GM12878 (cell line): ENCODE data around the gene PLA2G6. TPM values are rescaled to one million over a fixed set of nuclear protein-coding genes. Genes with fewer than 3 reads are reported as not detected.

ENCODE experiments used
- CBFB ChIP-seq: IDR thresholded peaks from 2 replicates; pipeline ENCODE4 v1.6.1; 2016; ENCODE audit warnings: antibody characterized with exemption, low read depth
- E2F4 ChIP-seq: IDR thresholded peaks from 2 replicates; pipeline ENCODE4 v1.6.1; 2012; ENCODE audit warnings: low read depth, low read length, improper control_type of control experiment
- E2F8 ChIP-seq: fragments of 450-650 bp; IDR thresholded peaks from 2 replicates; pipeline ENCODE4 v1.6.1; 2018; ENCODE audit warnings: mild to moderate bottlenecking, low read depth, moderate library complexity; ENCODE audit not compliant: partially characterized antibody
- FOS ChIP-seq: IDR thresholded peaks from 3 replicates; pipeline ENCODE4 v1.6.1; 2011; ENCODE audit warnings: borderline replicate concordance; ENCODE audit not compliant: insufficient read length; ENCODE audit errors: extremely low read depth
- HDAC2 ChIP-seq: fragments of 200-600 bp; sonication (generic); IDR thresholded peaks from 2 replicates; pipeline ENCODE4 v1.6.1; 2017
- MAX ChIP-seq: IDR thresholded peaks from 2 replicates; pipeline ENCODE4 v1.6.1; 2012; ENCODE audit warnings: low read depth, low read length, improper control_type of control experiment
- NFYB ChIP-seq: IDR thresholded peaks from 2 replicates; pipeline ENCODE4 v1.6.1; 2011; ENCODE audit warnings: low read depth, mild to moderate bottlenecking, low read length, improper control_type of control experiment, moderate library complexity; ENCODE audit not compliant: insufficient read depth
- NR2F1 ChIP-seq: fragments of 450-650 bp; conservative IDR thresholded peaks from 2 replicates; pipeline ENCODE4 v1.6.1; 2017; ENCODE audit warnings: mild to moderate bottlenecking
- SIX5 ChIP-seq: IDR thresholded peaks from 2 replicates; pipeline ENCODE4 v1.6.1; 2011; ENCODE audit warnings: mild to moderate bottlenecking, low read depth, low read length, moderate library complexity; ENCODE audit not compliant: severe bottlenecking
- USF2 ChIP-seq: IDR thresholded peaks from 2 replicates; pipeline ENCODE4 v1.6.1; 2011; ENCODE audit warnings: low read depth, low read length, improper control_type of control experiment, borderline replicate concordance
- polyA plus RNA-seq, 11 experiments: library from polyadenylated mRNA; depleted of rRNA in 4 of 11; unstranded in 6 of 11; stranded (reverse) in 5 of 11; fragments of >200 nt; fragmentation: Nextera tagmentation in 4 of 11; fragmentation: Illumina TruSeq in 1 of 11; extraction: Ambion mirVana in 4 of 11; extraction: Trizol in 1 of 11; gene quantifications; 1 replicate in 1 of 11; 2 replicates in 10 of 11; pipeline versions ENCODE4 v1.2.1 to v1.2.3, GENCODE V29; 2011 to 2016; ENCODE audit warnings: inconsistent platforms in 2 of 11, missing spikeins in 2 of 11, low read depth in 1 of 11
- total RNA-seq, 4 experiments: library from RNA; depleted of rRNA in 3 of 4; stranded (reverse); fragments of >200 nt in 3 of 4; fragmentation: Illumina TruSeq in 1 of 4; extraction: Trizol in 1 of 4; gene quantifications; 2 replicates each; pipeline versions ENCODE4 v1.2.1 to v1.2.3, GENCODE V29; 2013 to 2021
- TF ChIP-seq, protein P1 (sequence below): fragments of 450-650 bp; IDR thresholded peaks from 2 replicates; pipeline ENCODE4 v1.6.1; 2018; ENCODE audit warnings: borderline replicate concordance, mild to moderate bottlenecking; ENCODE audit not compliant: partially characterized antibody

Gene PLA2G6
- total and polyA plus RNA-seq, 10 of the 15 experiments (the other 5 are each of a cell fraction or from before 2014, with no cell fraction given): 0.15 to 42.2 (median 15.8) TPM

DNA sequence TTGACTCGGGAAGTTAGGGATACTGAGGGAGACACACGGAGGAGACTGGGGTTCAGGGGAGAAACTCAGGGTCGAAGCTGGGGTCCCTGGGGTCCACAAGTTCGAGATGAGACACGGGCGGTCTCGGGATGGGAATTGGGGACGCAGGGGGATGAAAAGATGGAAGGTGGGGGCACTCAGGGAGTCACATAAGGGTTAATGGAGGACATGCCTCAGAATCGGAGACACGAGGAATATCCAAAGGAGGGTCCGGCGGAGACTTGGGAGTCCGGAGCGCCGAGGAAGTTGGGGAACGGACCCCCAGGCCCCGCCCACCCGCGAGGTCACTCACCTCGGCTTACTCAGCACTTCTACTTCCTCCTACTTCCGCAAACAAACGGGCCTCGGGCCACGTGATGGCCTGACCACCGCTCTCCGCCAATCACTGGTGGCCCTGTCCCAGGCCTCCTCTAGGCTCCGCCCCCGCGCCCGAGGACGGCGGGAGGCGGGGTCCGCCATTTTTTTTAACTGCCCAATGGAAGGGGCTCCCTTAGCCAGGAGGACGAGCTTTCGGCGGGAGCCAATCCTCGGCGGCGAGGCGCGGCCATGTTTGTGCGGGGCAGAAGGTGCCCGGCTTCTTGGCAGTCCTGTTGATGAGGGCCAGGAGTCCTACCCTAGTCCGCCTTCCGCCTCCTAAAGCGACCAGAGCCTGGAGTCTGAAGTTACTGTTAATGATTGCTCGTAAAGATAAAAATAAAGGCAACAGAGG is at the start of gene PLA2G6 (continued):
- TF ChIP-seq E2F8 (no peak), CBFB (0 out of 2 replicates have a peak, but pooled peaks have one; percentile 17), NR2F1 (peak; percentile 86), E2F4 (0 out of 2 replicates have a peak, but pooled peaks have one; percentile 56), SIX5 (peak; percentile 36), USF2 (peak; percentile 95), NFYB (peak; percentile 82), FOS (peak; percentile 37), MAX (peak; percentile 92), HDAC2 (no peak)
- TF ChIP-seq, protein P1, sequence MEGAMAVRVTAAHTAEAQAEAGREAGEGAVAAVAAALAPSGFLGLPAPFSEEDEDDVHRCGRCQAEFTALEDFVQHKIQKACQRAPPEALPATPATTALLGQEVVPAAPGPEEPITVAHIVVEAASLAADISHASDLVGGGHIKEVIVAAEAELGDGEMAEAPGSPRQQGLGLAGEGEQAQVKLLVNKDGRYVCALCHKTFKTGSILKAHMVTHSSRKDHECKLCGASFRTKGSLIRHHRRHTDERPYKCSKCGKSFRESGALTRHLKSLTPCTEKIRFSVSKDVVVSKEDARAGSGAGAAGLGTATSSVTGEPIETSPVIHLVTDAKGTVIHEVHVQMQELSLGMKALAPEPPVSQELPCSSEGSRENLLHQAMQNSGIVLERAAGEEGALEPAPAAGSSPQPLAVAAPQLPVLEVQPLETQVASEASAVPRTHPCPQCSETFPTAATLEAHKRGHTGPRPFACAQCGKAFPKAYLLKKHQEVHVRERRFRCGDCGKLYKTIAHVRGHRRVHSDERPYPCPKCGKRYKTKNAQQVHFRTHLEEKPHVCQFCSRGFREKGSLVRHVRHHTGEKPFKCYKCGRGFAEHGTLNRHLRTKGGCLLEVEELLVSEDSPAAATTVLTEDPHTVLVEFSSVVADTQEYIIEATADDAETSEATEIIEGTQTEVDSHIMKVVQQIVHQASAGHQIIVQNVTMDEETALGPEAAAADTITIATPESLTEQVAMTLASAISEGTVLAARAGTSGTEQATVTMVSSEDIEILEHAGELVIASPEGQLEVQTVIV: peak; percentile 49
